Measurements from ENCODE around the gene REPIN1.
A peak's percentile ranks its signal among the peaks of the same experiment; 100 is the strongest.
"Not testable (repeated sequence)": the region's sequence is repeated elsewhere in the genome, so short reads cannot be mapped to it uniquely, and the experiment has no call there.

Gene REPIN1

DNA sequence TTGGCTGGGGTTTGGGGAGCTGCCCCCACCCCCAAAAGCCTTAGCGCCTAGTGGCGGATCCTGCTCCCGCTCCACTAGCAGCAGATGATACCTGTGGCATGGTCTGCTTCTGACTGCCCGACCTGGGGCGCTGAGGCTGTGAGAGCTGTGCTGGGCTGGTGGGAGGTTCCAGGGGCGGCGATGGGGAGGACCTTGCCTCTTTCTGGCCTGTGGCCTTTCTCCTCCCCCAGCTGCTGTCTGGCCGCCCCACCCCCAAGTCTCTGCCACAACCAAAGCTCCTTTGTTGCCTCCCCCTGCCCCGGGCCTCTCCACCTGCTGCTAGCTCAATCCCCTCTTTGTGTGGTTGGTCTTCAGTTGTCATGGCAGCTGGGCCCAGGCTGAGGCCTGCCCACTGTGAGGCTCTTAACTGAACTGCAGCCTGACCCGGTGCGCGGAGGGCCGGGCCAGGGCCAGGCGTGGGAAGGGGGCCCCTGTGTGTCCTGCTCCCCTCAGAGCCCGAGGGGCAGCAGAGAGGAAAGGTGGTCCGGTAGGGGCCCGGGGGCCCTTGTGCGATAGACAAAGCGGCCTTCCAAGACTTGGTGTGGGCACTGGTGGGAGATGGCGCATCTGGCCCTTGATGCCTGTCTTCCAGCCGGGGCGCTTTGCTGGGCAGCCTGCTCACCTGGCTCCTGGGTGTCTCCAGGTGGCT lies 15.2 kb downstream of the REPIN1 start:
- Mint-ChIP-seq H3K27ac (no peak overlapping the region), H3K9me3 (no peaks in the 10 kb centered on the region), H3K4me1 (peaks cover 44% of the 10 kb centered on the region), H3K4me3 (no peak overlapping the region), H3K27me3 (no peaks in the 10 kb centered on the region)
- no peak for ATAC-seq
- no peak for DNase-seq

DNA sequence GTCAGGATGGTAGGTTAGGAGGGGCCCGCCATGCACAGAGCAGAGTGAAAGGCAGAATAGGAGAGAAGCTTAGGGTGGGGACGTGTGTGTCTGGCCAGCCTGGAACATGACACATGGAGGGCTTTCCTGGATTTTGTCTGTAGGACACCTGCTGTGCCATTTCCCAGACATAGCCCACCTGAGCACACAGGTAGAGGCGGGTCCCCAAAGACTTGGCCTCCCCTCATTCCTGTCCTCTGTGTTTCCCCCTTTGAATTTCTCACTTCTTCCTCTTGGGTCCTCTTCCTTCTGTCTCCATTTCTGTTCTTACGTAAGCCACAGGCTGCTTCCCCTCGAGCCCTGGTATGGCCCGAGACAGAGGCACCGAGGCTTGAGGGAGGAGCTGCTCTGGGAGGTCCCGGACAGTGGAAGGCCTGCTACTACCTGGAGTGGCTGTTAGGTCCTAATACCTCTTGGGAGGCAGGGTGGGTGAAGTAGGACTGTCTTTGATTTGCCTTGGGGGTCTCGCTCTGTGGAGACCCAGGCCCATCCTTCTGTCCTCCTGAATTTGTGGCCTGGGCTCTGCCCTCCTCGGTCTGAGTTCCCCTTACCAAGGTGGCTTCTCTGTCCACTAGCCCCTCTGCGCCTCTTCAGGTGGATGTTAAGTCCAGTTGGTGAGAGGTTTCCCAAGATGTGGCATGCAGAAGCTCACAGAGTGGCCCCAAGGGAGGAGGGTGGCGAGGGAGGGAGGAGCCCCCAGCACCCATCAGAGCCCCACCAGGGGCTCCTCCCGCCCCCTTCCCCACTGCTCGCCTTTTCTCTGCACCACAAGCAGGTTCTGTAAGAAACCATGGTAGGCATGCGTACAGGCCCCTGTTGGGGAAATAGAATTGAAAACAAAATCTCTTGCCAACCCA lies 16.0 kb downstream of the REPIN1 start:
- ATAC-seq (no peak), DNase-seq (no peak)
- Mint-ChIP-seq H3K4me1 (peaks cover 45% of the 10 kb centered on the region), H3K27ac (no peak overlapping the region), H3K9me3 (no peaks in the 10 kb centered on the region), H3K4me3 (no peak overlapping the region), H3K27me3 (no peaks in the 10 kb centered on the region)

GRCh38 chr7:150385302-150385723 lies 16.7 kb downstream of the REPIN1 start:
- DNase-seq (no peak), ATAC-seq (no peak)
- H3K4me3 Mint-ChIP-seq: no peak overlapping the region
- no peak overlapping the region for H3K27ac Mint-ChIP-seq
- H3K4me1 Mint-ChIP-seq: peaks cover 39% of the 10 kb centered on the region
- no peaks in the 10 kb centered on the region for H3K27me3 Mint-ChIP-seq
- H3K9me3 Mint-ChIP-seq: no peaks in the 10 kb centered on the region

GRCh38 chr7:150385884-150386283 lies 17.3 kb downstream of the REPIN1 start:
- not testable (repeated sequence) for ATAC-seq, H3K4me3 Mint-ChIP-seq, DNase-seq, H3K9me3 Mint-ChIP-seq, H3K27me3 Mint-ChIP-seq, H3K27ac Mint-ChIP-seq
- H3K4me1 Mint-ChIP-seq: peaks cover 34% of the 10 kb centered on the region

GRCh38 chr7:150388306-150388705 lies 19.7 kb downstream of the REPIN1 start:
- no peak for ATAC-seq
- Mint-ChIP-seq H3K27me3 (no peaks in the 10 kb centered on the region), H3K4me3 (no peak overlapping the region), H3K4me1 (peaks cover 19% of the 10 kb centered on the region), H3K27ac (no peak overlapping the region), H3K9me3 (no peaks in the 10 kb centered on the region)
- no peak for DNase-seq

- DNase-seq (no peak), ATAC-seq (peak; percentile 43)
- H3K27ac Mint-ChIP-seq: no peak overlapping the region
Observed at GRCh38 chr7:150388709-150389531, 20.3 kb downstream of the REPIN1 start.

GRCh38 chr7:150389532-150389816 lies 20.9 kb downstream of the REPIN1 start:
- Mint-ChIP-seq H3K4me1 (peaks cover 8% of the 10 kb centered on the region), H3K27me3 (no peaks in the 10 kb centered on the region), H3K4me3 (no peak overlapping the region), H3K9me3 (no peaks in the 10 kb centered on the region), H3K27ac (no peak overlapping the region)
- ATAC-seq: peak; percentile 45
- DNase-seq: no peak

More at GRCh38 chr7:150388709-150389531, 20.3 kb downstream of the REPIN1 start:
- peaks cover 13% of the 10 kb centered on the region for H3K4me1 Mint-ChIP-seq
- no peaks in the 10 kb centered on the region for H3K9me3 Mint-ChIP-seq
- no peak overlapping the region for H3K4me3 Mint-ChIP-seq
- H3K27me3 Mint-ChIP-seq: no peaks in the 10 kb centered on the region

DNA sequence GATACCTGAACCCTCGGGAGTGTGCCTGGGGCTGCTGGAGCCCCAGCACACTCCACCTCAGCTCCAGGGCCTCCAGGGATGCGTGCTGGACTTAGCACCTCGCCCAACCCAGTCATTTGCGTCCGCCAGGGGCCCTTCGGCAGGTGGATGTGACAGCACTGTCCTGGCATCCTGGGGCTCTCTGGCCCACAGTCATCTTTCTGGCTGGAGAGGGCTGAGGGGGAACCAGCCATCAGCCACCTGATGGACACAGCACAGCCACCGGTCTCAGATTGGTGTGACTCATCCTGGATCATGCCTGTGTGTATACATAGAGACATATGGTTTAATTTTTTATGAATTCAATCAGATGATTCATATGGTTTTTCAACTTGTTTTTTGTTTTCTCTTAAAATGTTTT lies 21.6 kb downstream of the REPIN1 start:
- no peaks in the 10 kb centered on the region for H3K27me3 Mint-ChIP-seq
- DNase-seq (no peak), ATAC-seq (no peak)
- H3K9me3 Mint-ChIP-seq: no peaks in the 10 kb centered on the region
- no peak overlapping the region for H3K4me3 Mint-ChIP-seq
- H3K4me1 Mint-ChIP-seq: peaks cover 8% of the 10 kb centered on the region
- peak overlapping the region in 1 of 2 donors; percentile 74 for H3K27ac Mint-ChIP-seq

- DNase-seq (no peak), ATAC-seq (no peak)
- H3K27ac Mint-ChIP-seq: no peak overlapping the region
- H3K4me3 Mint-ChIP-seq: no peak overlapping the region
- H3K4me1 Mint-ChIP-seq: peaks cover 4% of the 10 kb centered on the region
- H3K27me3 Mint-ChIP-seq: no peaks in the 10 kb centered on the region
- no peaks in the 10 kb centered on the region for H3K9me3 Mint-ChIP-seq
Observed at GRCh38 chr7:150393325-150393724, 24.7 kb downstream of the REPIN1 start.

DNA sequence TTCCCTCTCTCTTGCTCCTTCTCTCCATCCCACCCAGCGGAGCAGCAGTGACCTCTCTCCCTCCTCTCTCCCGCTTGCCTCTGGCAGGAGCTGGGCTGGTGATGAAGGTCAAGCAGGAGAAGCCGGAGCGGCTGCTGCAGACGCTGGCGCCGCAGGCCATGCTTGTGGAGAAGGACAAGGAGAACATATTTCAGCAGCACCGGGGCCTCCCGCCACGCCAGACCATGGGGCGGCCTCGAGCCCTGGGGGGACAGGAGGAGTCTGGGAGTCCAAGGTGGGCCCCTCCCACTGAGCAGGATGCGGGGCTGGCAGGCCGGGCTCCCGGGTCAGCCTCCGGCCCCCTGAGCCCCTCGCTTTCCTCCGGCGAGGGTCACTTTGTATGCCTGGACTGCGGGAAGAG lies 27.8 kb downstream of the REPIN1 start:
- DNase-seq (no peak), ATAC-seq (no peak)
- H3K4me3 Mint-ChIP-seq: no peak overlapping the region
- H3K27me3 Mint-ChIP-seq: no peaks in the 10 kb centered on the region
- peak overlapping the region in 1 of 2 donors; percentile 66 for H3K27ac Mint-ChIP-seq
- peaks cover 15% of the 10 kb centered on the region for H3K4me1 Mint-ChIP-seq
- H3K9me3 Mint-ChIP-seq: no peaks in the 10 kb centered on the region

DNA sequence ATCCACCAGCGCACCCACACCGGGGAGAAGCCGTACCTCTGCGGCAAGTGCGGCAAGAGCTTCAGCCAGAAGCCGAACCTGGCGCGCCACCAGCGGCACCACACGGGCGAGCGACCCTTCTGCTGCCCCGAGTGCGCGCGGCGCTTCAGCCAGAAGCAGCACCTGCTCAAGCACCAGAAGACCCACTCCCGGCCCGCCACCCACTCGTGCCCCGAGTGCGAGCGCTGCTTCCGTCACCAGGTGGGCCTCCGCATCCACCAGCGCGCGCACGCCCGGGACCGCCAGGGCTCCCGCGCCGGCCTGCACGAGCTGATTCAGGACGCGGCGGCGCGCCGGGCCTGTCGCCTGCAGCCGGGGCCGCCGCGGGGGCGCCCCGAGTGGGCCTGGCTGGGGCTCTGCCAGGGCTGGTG lies 28.2 kb downstream of the REPIN1 start:
- no peak for DNase-seq
- H3K4me3 Mint-ChIP-seq: no peak overlapping the region
- no peak overlapping the region for H3K27ac Mint-ChIP-seq
- H3K27me3 Mint-ChIP-seq: no peaks in the 10 kb centered on the region
- peak; percentile 70 for ATAC-seq
- H3K9me3 Mint-ChIP-seq: no peaks in the 10 kb centered on the region
- peaks cover 19% of the 10 kb centered on the region for H3K4me1 Mint-ChIP-seq

- Mint-ChIP-seq H3K4me3 (no peak overlapping the region), H3K9me3 (no peaks in the 10 kb centered on the region), H3K27ac (no peak overlapping the region), H3K27me3 (no peaks in the 10 kb centered on the region), H3K4me1 (peaks cover 26% of the 10 kb centered on the region)
- ATAC-seq (peak; percentile 57), DNase-seq (no peak)
Observed at GRCh38 chr7:150397346-150398107, 28.9 kb downstream of the REPIN1 start.

GRCh38 chr7:150398108-150398964 lies 29.7 kb downstream of the REPIN1 start:
- Mint-ChIP-seq H3K9me3 (no peaks in the 10 kb centered on the region), H3K27ac (no peak overlapping the region)
- ATAC-seq: no peak

GRCh38 chr7:150398965-150399320 lies 30.3 kb downstream of the REPIN1 start:
- Mint-ChIP-seq H3K27ac (no peak overlapping the region), H3K9me3 (no peaks in the 10 kb centered on the region), H3K4me3 (no peak overlapping the region), H3K27me3 (no peaks in the 10 kb centered on the region), H3K4me1 (peaks cover 40% of the 10 kb centered on the region)
- DNase-seq (no peak), ATAC-seq (no peak)

More at GRCh38 chr7:150398108-150398964, 29.7 kb downstream of the REPIN1 start:
- peaks cover 34% of the 10 kb centered on the region for H3K4me1 Mint-ChIP-seq
- DNase-seq: no peak
- H3K4me3 Mint-ChIP-seq: no peak overlapping the region
- H3K27me3 Mint-ChIP-seq: no peaks in the 10 kb centered on the region

Measured in stimulated activated naive CD8-positive, alpha-beta T cell treated with anti-CD3 and anti-CD28 coated beads, Interleukin-15, amount 100 ng/mL, for 72 hours (primary cell).